ENCODE results near the gene NRAS. TPM values are rescaled to one million over a fixed set of nuclear protein-coding genes. Genes with fewer than 3 reads are reported as not detected.

Gene NRAS
- total RNA-seq, 2 experiments from 2014 or later = 49.1 to 49.9 TPM

- DNase-seq = no peak
- H3K4me3 Mint-ChIP-seq = no peak overlapping the region
- no peak for ATAC-seq
- intact Hi-C loops (cut with micrococcal nuclease) = no loop called here
- H3K27me3 Mint-ChIP-seq = no peaks in the 10 kb centered on the region
- peaks cover 8% of the 10 kb centered on the region for H3K4me1 Mint-ChIP-seq (ENCODE audit: low read depth)
- POLR2A ChIA-PET = interaction anchor here (0.9 kb wide), 1 partner anchor 15 kb away, joined by 3 read pairs; no protein-coding TSS in a partner anchor
- H3K36me3 Mint-ChIP-seq (ENCODE audit: low read depth) = peaks cover 59% of the 10 kb centered on the region
- H3K9me3 Mint-ChIP-seq = no peaks in the 10 kb centered on the region
- H3K27ac Mint-ChIP-seq = no peak overlapping the region
- CTCF ChIA-PET = interaction anchor here (1.3 kb wide), 1 partner anchor 8 kb away, joined by 4 read pairs; no protein-coding TSS in a partner anchor
- no peak for TF ChIP-seq CTCF (IDR thresholded peaks at IDR 0.05)
Observed at GRCh38 chr1:114728553-114728952, 12.0 kb upstream of the NRAS start.

GRCh38 chr1:114725230-114725629 is 8.7 kb upstream of the NRAS start:
- peaks cover 61% of the 10 kb centered on the region for H3K36me3 Mint-ChIP-seq (ENCODE audit: low read depth)

GRCh38 chr1:114723915-114724314 is 7.3 kb upstream of the NRAS start:
- H3K27me3 Mint-ChIP-seq = no peaks in the 10 kb centered on the region
- POLR2A ChIA-PET = no interaction called here
- H3K36me3 Mint-ChIP-seq (ENCODE audit: low read depth) = peaks cover 64% of the 10 kb centered on the region
- DNase-seq = no peak
- ATAC-seq = no peak
- no peaks in the 10 kb centered on the region for H3K9me3 Mint-ChIP-seq
- intact Hi-C loops (cut with micrococcal nuclease) = no loop called here
- H3K27ac Mint-ChIP-seq = peak overlapping the region; percentile 79
- CTCF ChIA-PET = no interaction called here
- no peak overlapping the region for H3K4me3 Mint-ChIP-seq
- H3K4me1 Mint-ChIP-seq (ENCODE audit: low read depth) = peaks cover 11% of the 10 kb centered on the region
- no peak for TF ChIP-seq CTCF (IDR thresholded peaks at IDR 0.05)

More at GRCh38 chr1:114725230-114725629, 8.7 kb upstream of the NRAS start:
- intact Hi-C loops (cut with micrococcal nuclease) = no loop called here
- H3K27ac Mint-ChIP-seq = peak overlapping the region; percentile 23
- no peaks in the 10 kb centered on the region for H3K9me3 Mint-ChIP-seq
- peaks cover 5% of the 10 kb centered on the region for H3K4me1 Mint-ChIP-seq (ENCODE audit: low read depth)
- DNase-seq = no peak
- no peak overlapping the region for H3K4me3 Mint-ChIP-seq
- no peak for TF ChIP-seq CTCF (IDR thresholded peaks at IDR 0.05)
- H3K27me3 Mint-ChIP-seq = no peaks in the 10 kb centered on the region
- CTCF ChIA-PET = no interaction called here
- ATAC-seq = no peak
- POLR2A ChIA-PET = interaction anchor here (1.0 kb wide), 1 partner anchor 9 kb away, joined by 3 read pairs; the partner anchor contains the start of gene NRAS

- H3K4me1 Mint-ChIP-seq (ENCODE audit: low read depth) = peaks cover 9% of the 10 kb centered on the region
- H3K27me3 Mint-ChIP-seq = no peaks in the 10 kb centered on the region
- H3K27ac Mint-ChIP-seq = peak overlapping the region; percentile 40
- peaks cover 67% of the 10 kb centered on the region for H3K36me3 Mint-ChIP-seq (ENCODE audit: low read depth)
- no peak for TF ChIP-seq CTCF (IDR thresholded peaks at IDR 0.05)
- intact Hi-C loops (cut with micrococcal nuclease) = no loop called here
- ChIA-PET CTCF (interaction anchor here (1.3 kb wide), 1 partner anchor 16 kb away, joined by 3 read pairs; no protein-coding TSS in a partner anchor), POLR2A (no interaction called here)
- no peak overlapping the region for H3K4me3 Mint-ChIP-seq
- DNase-seq (no peak), ATAC-seq (no peak)
- no peaks in the 10 kb centered on the region for H3K9me3 Mint-ChIP-seq
Observed at GRCh38 chr1:114723457-114723856, 6.9 kb upstream of the NRAS start.

- Mint-ChIP-seq H3K4me3 (no peak overlapping the region), H3K9me3 (no peaks in the 10 kb centered on the region), H3K4me1 (ENCODE audit: low read depth) (peaks cover 22% of the 10 kb centered on the region), H3K36me3 (ENCODE audit: low read depth) (peaks cover 72% of the 10 kb centered on the region), H3K27ac (peak overlapping the region; percentile 61), H3K27me3 (no peaks in the 10 kb centered on the region)
- DNase-seq (no peak), ATAC-seq (no peak)
- intact Hi-C loops (cut with micrococcal nuclease) = no loop called here
- TF ChIP-seq CTCF (IDR thresholded peaks at IDR 0.05) = no peak
- CTCF ChIA-PET = interaction anchor here (1.2 to 1.3 kb wide), 2 partner anchors 8 to 60 kb away, joined by 3 to 4 read pairs; partner anchors contain the start of gene SIKE1
- POLR2A ChIA-PET = interaction anchor here (1.0 to 1.3 kb wide), 3 partner anchors 11 to 21 kb away, joined by 4 to 6 read pairs (median 4); no protein-coding TSS in a partner anchor
Observed at GRCh38 chr1:114720492-114720891, 3.9 kb upstream of the NRAS start.

All from activated CD8-positive, alpha-beta T cell treated with anti-CD3 and anti-CD28 coated beads for 36 hours (primary cell).